Ectodermal cell (in vitro differentiated cells): ENCODE measurements around the gene GPR179. TPM values are rescaled to one million over a fixed set of nuclear protein-coding genes. Genes with fewer than 3 reads are reported as not detected.

Experiments used
- H3K27ac ChIP-seq: 2 replicates; pipeline ENCODE4 v1.7.0; 2013; ENCODE audit warnings: mild to moderate bottlenecking, low read depth, low read length; ENCODE audit not compliant: insufficient read depth, poor library complexity, severe bottlenecking
- H3K27me3 ChIP-seq: 2 replicates; pipeline ENCODE4 v1.7.0; 2013; ENCODE audit warnings: mild to moderate bottlenecking, low read length; ENCODE audit not compliant: insufficient read depth, control insufficient read depth, poor library complexity, severe bottlenecking
- H3K36me3 ChIP-seq: one replicate; pipeline ENCODE4 v1.7.0; 2013; ENCODE audit warnings: low read length; ENCODE audit not compliant: control insufficient read depth, insufficient read depth
- H3K4me1 ChIP-seq: one replicate; pipeline ENCODE4 v1.7.0; 2013; ENCODE audit warnings: low read length; ENCODE audit not compliant: control insufficient read depth, insufficient read depth
- H3K4me3 ChIP-seq: 2 replicates; pipeline ENCODE4 v1.7.0; 2013; ENCODE audit warnings: low read depth, low read length, control low read depth; ENCODE audit not compliant: insufficient read depth
- H3K9me3 ChIP-seq: 2 replicates; pipeline ENCODE4 v1.7.0; 2013; ENCODE audit warnings: mild to moderate bottlenecking, low read length, moderate library complexity; ENCODE audit not compliant: control insufficient read depth
- WGBS, 2 experiments: methylation state at CpG; one replicate each; pipeline ENCODE4 v1.1.7; 2013; ENCODE audit warnings: missing lambda C conversion rate in 2 of 2; 5-methylcytosine and 5-hydroxymethylcytosine counted together
- polyA plus RNA-seq, 4 experiments: library from polyadenylated mRNA; stranded (reverse); fragments of 50-300 nt; gene quantifications; one replicate each; pipeline ENCODE4 v1.2.3, GENCODE V29; 2013

GPR179 gene
- not detected for polyA plus RNA-seq (2013, experiment 1 of 4)
- polyA plus RNA-seq (2013, experiment 2 of 4) = 0.09 TPM
- polyA plus RNA-seq (2013, experiment 3 of 4) = not detected
- 0.04 TPM for polyA plus RNA-seq (2013, experiment 4 of 4)

GRCh38 chr17:38343608-38344419 lies at the start of gene GPR179:
GPR179 (minus strand) TSS chr17:38343956; CDS start chr17:38343789, 167 bp downstream.
- 82 to 86% methylated on average over 17 to 18 of the region's 18 CpGs for WGBS, 2 experiments

GRCh38 chr17:38379448-38379847 lies 35.7 kb upstream of the GPR179 start:
- Histone ChIP-seq H3K27ac (no peak overlapping the region), H3K4me1 (no peaks in the 10 kb centered on the region), H3K4me3 (no peak overlapping the region), H3K27me3 (no peaks in the 10 kb centered on the region), H3K36me3 (peaks cover 13% of the 10 kb centered on the region), H3K9me3 (no peaks in the 10 kb centered on the region)
- WGBS, 2 experiments = 95 to 100% methylated on average over 1 of the region's 1 CpG

More at GRCh38 chr17:38343608-38344419, at the start of gene GPR179:
- Histone ChIP-seq H3K4me1 (peaks cover 5% of the 10 kb centered on the region), H3K36me3 (no peaks in the 10 kb centered on the region), H3K27ac (no peak within 1 kb of the TSS), H3K27me3 (no peaks in the 10 kb centered on the region), H3K4me3 (no peak within 1 kb of the TSS), H3K9me3 (no peaks in the 10 kb centered on the region)

- Histone ChIP-seq H3K4me1 (no peaks in the 10 kb centered on the region), H3K27ac (no peak overlapping the region), H3K36me3 (peaks cover 40% of the 10 kb centered on the region), H3K4me3 (no peak overlapping the region), H3K9me3 (no peaks in the 10 kb centered on the region), H3K27me3 (no peaks in the 10 kb centered on the region)
- 95 to 98% methylated on average over 7 to 8 of the region's 8 CpGs for WGBS, 2 experiments
Measured at GRCh38 chr17:38369124-38369886, 25.5 kb upstream of the GPR179 start.

GRCh38 chr17:38364741-38365140 lies 21.0 kb upstream of the GPR179 start:
- H3K4me3 ChIP-seq = no peak overlapping the region
- H3K36me3 ChIP-seq = peaks cover 24% of the 10 kb centered on the region
- no peaks in the 10 kb centered on the region for H3K4me1 ChIP-seq
- 95 to 97% methylated on average over 8 of the region's 8 CpGs for WGBS, 2 experiments
- H3K27me3 ChIP-seq = no peaks in the 10 kb centered on the region
- no peaks in the 10 kb centered on the region for H3K9me3 ChIP-seq
- no peak overlapping the region for H3K27ac ChIP-seq

- Histone ChIP-seq H3K4me1 (no peaks in the 10 kb centered on the region), H3K36me3 (peaks cover 17% of the 10 kb centered on the region), H3K27ac (no peak overlapping the region), H3K4me3 (no peak overlapping the region), H3K27me3 (no peaks in the 10 kb centered on the region), H3K9me3 (no peaks in the 10 kb centered on the region)
- WGBS, 2 experiments = 94 to 97% methylated on average over 5 of the region's 5 CpGs
Measured at GRCh38 chr17:38363016-38363415, 19.3 kb upstream of the GPR179 start.

- no peaks in the 10 kb centered on the region for H3K27me3 ChIP-seq
- H3K36me3 ChIP-seq = peaks cover 10% of the 10 kb centered on the region
- H3K9me3 ChIP-seq = no peaks in the 10 kb centered on the region
- no peak overlapping the region for H3K4me3 ChIP-seq
- WGBS, 2 experiments = 92 to 94% methylated on average over 5 of the region's 5 CpGs
- no peaks in the 10 kb centered on the region for H3K4me1 ChIP-seq
- H3K27ac ChIP-seq = no peak overlapping the region
Measured at GRCh38 chr17:38361694-38362465, 18.1 kb upstream of the GPR179 start.

- Histone ChIP-seq H3K27me3 (no peaks in the 10 kb centered on the region), H3K27ac (no peak overlapping the region), H3K4me1 (peaks cover 6% of the 10 kb centered on the region), H3K4me3 (no peak overlapping the region), H3K36me3 (no peaks in the 10 kb centered on the region), H3K9me3 (no peaks in the 10 kb centered on the region)
- WGBS, 2 experiments = 91 to 92% methylated on average over 9 of the region's 9 CpGs
Measured at GRCh38 chr17:38358586-38359513, 15.1 kb upstream of the GPR179 start.

- Histone ChIP-seq H3K27ac (no peak overlapping the region), H3K4me1 (peaks cover 14% of the 10 kb centered on the region), H3K9me3 (no peaks in the 10 kb centered on the region), H3K4me3 (no peak overlapping the region), H3K27me3 (peaks cover 6% of the 10 kb centered on the region), H3K36me3 (no peaks in the 10 kb centered on the region)
- 94 to 95% methylated on average over 2 of the region's 2 CpGs for WGBS, 2 experiments
Measured at GRCh38 chr17:38357486-38358123, 13.8 kb upstream of the GPR179 start.

GRCh38 chr17:38355251-38355650 lies 11.5 kb upstream of the GPR179 start:
- no peaks in the 10 kb centered on the region for H3K36me3 ChIP-seq
- 93 to 96% methylated on average over 4 of the region's 4 CpGs for WGBS, 2 experiments
- H3K4me1 ChIP-seq = peaks cover 14% of the 10 kb centered on the region
- H3K4me3 ChIP-seq = no peak overlapping the region
- H3K9me3 ChIP-seq = no peaks in the 10 kb centered on the region
- no peak overlapping the region for H3K27ac ChIP-seq
- peaks cover 6% of the 10 kb centered on the region for H3K27me3 ChIP-seq
